ENCODE results near the gene SULT1C3.

SULT1C3 gene

DNA sequence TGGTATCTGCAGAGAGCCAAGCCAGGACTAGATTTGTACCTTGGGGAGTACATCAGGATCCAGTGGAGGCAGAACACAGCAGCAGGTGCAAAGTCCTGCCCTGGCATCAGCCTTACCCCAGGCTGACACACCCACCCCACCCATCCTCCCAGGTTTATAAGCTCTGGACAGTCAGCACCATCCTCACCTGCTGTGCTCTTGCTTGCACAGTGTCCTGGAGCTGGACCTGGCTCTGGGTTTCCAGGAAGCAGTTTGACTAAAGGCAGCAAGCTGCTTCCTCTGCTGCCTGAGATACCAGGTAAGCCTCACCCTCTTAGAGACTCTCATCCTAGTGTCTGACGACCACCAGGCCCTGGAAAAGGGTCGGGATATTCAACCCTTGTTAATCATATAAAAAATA lies at the start of gene SULT1C3:
TSS of gene SULT1C3 (plus strand) at position 183 of the 400 bp plus-strand sequence. CDS start 7,227 bp downstream, outside the sequence.
- no peak for DNase-seq (ENCODE audit: low read depth)

GRCh38 chr2:108193251-108193650 lies 46.5 kb upstream of the SULT1C3 start:
- no peak for DNase-seq (ENCODE audit: low read depth)

DNA sequence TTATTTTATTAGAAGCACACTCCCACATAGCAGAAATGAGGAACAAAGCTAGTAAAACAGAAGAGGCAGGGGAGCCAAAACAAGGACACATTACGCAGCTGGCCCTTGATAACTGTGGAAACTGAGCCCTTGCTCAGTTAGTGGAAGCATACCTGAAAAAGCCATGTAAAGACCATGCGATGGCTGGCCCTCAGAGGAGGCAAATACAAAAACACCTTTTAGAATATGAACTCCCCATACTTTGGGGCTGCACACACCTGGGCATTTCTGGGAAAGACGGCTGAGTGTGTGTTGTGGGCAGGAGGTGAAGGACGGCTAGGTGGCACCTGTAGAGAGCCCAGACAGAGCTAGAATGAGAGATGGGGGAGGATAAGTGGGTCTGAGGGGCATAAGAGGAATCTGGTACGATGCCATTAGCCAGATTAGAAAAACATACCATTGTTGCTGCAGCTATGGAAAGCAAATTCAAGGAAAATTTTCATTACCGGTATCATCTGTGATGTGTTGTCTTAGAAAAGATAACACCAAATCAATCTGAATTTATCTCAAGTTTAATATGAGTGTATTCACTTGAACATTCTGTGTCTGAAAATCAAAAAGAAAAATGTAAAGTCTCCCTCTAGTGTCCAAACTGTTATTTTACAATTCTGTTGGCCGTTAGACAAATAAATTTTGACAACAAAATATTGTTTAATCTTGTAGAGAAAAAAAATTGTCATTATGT lies 45.2 kb upstream of the SULT1C3 start:
- no peak for DNase-seq (ENCODE audit: low read depth)

- no peak for DNase-seq (ENCODE audit: low read depth)
Observed at GRCh38 chr2:108195133-108195439, 44.7 kb upstream of the SULT1C3 start.

GRCh38 chr2:108199726-108200125 lies 40.0 kb upstream of the SULT1C3 start:
- DNase-seq (ENCODE audit: low read depth), result no peak

- DNase-seq (ENCODE audit: low read depth), result no peak
Observed at GRCh38 chr2:108200569-108200968, 39.2 kb upstream of the SULT1C3 start.

DNA sequence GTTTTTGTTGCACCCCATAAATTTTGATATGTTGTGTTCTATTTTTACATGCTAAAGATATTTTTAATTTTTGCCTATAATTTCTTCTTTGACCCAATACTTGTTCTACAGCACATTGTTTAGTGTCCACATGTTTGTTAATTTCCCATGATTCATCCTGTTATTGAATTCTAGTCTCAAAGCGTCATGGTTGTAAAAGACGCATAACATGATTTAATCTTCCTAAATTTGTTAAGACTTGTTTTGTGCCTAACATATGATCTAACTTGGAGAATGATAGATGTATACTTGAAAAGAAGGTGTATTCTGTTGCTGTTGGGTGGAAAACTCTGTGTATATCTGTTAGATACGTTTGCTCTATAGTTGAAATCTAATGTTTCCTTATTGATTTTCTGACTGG lies 27.1 kb upstream of the SULT1C3 start:
- no peak for DNase-seq (ENCODE audit: low read depth)

DNA sequence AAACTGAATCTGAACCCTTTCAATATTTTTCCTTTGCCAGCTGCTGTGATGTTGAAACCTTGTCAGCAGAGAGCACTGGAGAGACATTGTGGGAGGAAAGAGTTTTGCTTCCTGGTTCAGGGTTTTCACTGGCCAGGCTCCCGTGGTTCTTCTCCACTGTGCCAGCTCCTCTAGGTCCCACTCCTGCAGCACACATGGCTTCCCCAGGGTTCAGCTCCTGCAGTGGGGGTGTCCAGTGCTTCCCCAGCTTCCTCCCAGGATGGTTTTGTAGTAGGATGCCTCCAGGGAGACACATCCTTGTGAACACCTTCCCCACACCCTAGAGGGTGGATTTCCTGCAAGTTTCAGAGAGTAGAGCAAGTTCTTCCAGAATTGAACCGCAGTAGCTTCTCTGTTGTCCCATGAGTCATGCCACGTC lies 24.0 kb upstream of the SULT1C3 start:
- no peak for DNase-seq (ENCODE audit: low read depth)

- DNase-seq (ENCODE audit: low read depth), result no peak
Observed at GRCh38 chr2:108217211-108217610, 22.6 kb upstream of the SULT1C3 start.

DNA sequence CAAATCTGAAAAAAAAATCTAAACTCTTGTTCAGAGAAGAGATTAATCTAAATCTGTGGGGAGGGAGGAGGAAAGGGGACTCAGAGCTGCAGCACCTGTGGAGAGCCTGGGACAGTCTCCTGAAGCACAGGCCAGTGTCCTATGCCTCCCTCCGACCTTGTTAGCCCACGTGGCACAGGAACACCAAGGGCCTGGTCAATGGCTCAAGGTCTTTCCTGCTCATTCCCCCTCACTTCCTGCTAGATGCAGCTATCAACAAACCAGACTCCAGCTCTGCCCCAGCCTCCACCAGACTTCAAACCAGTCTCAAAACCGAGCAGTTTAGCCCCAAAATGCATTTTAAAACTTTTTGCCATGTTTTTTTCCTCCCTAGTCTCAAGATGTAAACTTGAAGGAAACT lies 20.1 kb upstream of the SULT1C3 start:
- no peak for DNase-seq (ENCODE audit: low read depth)

- DNase-seq (ENCODE audit: low read depth), result no peak
Observed at GRCh38 chr2:108220191-108220590, 19.6 kb upstream of the SULT1C3 start.

- DNase-seq (ENCODE audit: low read depth), result no peak
Observed at GRCh38 chr2:108220942-108221541, 18.7 kb upstream of the SULT1C3 start.

DNA sequence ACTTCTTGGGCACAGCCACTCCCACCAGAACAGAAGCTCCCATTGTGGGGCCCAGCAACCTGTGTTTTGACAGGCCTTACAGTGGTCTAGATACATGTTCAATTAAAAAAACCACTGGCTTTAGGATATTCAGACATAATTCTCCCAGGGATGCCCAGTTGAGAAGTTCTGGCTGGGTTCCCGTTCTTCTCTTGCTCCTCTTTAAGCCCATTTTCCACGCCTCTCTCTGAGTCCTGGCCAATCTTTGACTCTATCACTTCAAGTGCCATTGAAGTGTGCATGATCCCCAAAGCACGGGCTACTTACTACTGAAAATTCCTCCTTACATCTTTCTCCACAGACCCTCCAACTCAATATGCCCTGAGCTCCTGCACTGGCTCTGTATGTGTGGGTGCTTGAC lies 17.5 kb upstream of the SULT1C3 start:
- DNase-seq (ENCODE audit: low read depth), result no peak

- no peak for DNase-seq (ENCODE audit: low read depth)
Observed at GRCh38 chr2:108223573-108223972, 16.2 kb upstream of the SULT1C3 start.

- no peak for DNase-seq (ENCODE audit: low read depth)
Observed at GRCh38 chr2:108224022-108224421, 15.7 kb upstream of the SULT1C3 start.

GRCh38 chr2:108226564-108226963 lies 13.2 kb upstream of the SULT1C3 start:
- DNase-seq (ENCODE audit: low read depth), result no peak

DNA sequence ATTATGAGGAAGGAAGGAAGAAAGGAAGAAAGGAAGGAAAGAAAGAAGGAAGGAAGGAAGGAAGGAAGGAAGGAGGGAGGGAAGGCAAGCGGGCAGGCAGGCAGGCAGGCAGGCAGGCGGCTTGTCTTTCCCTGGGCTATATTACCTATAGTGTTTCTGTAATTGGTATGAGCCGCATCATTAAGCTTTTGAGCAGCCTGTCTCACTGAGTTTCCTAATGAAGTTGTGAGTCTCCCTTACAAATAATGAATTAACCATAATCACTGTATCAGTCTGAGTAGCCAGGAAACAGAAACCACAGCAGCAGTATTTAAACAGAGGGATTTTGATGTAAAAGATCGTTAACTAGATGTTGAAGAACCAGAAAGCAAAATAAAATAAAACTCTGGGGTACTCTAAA lies 11.8 kb upstream of the SULT1C3 start:
- no peak for DNase-seq (ENCODE audit: low read depth)

DNA sequence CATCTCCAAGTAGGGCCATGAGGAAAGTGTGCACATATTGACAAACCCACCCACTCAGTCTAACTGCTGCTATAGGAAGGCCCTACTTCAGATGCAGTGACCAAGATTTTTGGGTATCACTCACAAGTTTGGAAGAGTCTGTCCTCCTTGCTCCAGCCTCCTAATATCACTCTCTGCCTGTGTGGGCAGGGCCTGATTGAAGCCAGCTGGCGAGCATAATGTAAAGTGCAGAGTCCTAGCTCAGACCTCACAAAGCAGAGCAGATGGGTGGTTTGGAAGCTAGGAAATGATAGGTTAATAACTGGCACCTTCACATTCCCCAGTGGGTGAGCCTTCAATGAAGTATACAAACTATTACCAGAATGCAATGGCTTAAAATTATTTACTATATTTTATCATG lies 11.2 kb upstream of the SULT1C3 start:
- DNase-seq (ENCODE audit: low read depth), result no peak

DNA sequence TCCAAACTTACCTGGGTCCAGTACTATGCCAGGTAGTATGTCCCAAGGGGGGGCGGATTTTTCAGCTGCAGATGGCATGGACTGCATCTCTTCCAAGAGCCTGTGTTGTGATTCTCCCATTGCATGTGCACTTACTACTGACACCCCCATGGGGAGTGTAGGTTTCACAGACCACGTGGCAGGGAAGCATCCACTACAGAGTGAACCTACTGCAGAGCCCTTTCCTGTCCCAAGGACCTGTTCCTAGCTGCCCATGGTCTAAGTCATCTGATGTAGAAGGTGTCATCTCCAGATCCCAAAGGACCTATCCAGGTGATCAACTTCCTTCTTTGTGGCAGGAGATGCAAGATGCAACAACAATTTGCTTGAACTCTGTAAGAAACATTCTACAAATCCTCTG lies 9.9 kb upstream of the SULT1C3 start:
- no peak for DNase-seq (ENCODE audit: low read depth)

- DNase-seq (ENCODE audit: low read depth), result no peak
Observed at GRCh38 chr2:108235577-108235976, 4.2 kb upstream of the SULT1C3 start.

GRCh38 chr2:108236676-108237335 lies 3.0 kb upstream of the SULT1C3 start:
- no peak for DNase-seq (ENCODE audit: low read depth)

DNA sequence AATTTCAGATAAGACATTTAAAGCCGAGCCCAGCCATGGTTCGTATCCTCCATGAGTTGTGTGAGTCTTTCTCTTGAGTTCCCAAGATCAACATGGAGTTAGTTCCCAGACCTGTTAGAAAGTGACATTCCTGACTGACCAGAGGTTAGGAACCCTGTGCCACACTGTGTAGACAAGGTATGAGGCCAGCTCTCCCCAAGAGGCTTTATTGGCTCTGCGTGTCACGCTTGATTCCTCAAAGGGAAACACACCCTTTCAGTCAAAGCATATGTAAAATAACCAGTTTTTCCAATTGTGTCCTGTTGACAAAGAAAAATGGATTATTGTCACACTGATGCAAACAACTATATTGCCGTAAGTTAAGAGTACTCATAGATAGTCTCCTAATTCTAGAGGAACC lies 1.2 kb downstream of the SULT1C3 start:
- no peak for DNase-seq (ENCODE audit: low read depth)

DNA sequence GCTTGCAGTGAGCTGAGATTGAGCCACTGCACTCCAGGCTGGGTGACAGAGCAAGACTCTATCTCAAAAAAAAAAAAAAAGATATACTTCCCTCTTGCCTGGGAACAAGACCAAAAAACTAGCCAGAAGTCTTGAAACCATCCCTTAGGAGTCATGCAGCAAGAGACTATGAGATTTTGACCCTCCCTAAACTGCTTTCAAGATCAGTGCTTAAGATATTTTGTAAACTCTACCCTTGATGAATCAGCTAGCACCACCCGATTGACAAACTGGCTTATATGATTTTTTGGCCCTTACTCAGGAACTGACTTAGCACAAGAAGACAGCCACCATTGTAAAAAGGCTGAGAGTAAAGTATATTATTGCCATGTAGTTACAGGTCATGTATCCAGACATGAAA lies 3.8 kb downstream of the SULT1C3 start:
- no peak for DNase-seq (ENCODE audit: low read depth)

Measured in activated T-helper 9 cell treated with anti-CD3 and anti-CD28 coated beads, Interleukin-2, amount 50 U/mL, for 16 hours (primary cell).